Measurements from ENCODE around the gene UBL5.
A peak's percentile ranks its signal among the peaks of the same experiment; 100 is the strongest.

Gene UBL5

DNA sequence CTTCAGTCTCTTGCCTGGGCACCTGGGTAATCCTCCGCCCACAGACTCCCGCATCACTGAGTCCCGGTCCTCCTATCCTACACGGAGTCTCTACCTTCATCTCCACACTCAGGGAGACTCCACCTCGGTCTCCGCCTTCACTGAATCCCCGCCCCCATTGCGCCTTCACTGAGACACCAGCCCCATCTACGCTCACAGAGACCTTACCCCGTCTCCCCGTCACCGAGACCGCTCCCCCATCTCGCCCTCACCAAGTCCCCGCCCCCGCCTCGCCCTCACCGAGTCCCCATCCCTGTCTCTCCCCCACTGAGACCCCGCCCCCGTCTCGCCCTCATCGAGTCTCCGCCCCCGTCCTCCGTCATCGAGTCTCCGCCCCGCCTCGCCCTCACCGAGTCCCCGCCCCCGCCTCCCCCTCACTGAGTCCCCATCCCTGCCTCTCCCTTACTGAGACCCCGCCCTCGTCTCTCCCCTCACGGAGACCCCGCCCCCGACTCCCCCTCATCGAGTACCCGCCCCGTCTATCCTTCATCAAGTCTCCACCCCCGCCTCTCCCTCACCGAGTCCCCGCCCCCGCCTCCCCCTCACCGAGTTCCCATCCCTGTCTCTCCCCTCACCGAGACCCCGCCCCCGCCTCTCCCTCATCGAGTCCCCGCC, 36.0 kb upstream of the UBL5 start:
- DNase-seq = peak; percentile 92 to 96 (median 92)
- H3K4me3 ChIP-seq (ENCODE audit: insufficient read depth, low read depth, low read length, poor library complexity, severe bottlenecking) = peak overlapping the region; percentile 68
- no peaks in the 10 kb centered on the region for H3K9me3 ChIP-seq (ENCODE audit: control insufficient read depth, low read length)
- H3K4me1 ChIP-seq (ENCODE audit: control insufficient read depth, insufficient read depth, low read length, poor library complexity, severe bottlenecking) = peaks cover 3% of the 10 kb centered on the region
- no peaks in the 10 kb centered on the region for H3K27me3 ChIP-seq (replicated peaks; ENCODE audit: control insufficient read depth, insufficient read depth, low read length, poor library complexity, severe bottlenecking)
- peak overlapping the region; percentile 91 for H3K27ac ChIP-seq (ENCODE audit: insufficient read depth, low read length, poor library complexity, severe bottlenecking)
- H3K36me3 ChIP-seq (ENCODE audit: control insufficient read depth, insufficient read depth, low read length) = no peaks in the 10 kb centered on the region

DNA sequence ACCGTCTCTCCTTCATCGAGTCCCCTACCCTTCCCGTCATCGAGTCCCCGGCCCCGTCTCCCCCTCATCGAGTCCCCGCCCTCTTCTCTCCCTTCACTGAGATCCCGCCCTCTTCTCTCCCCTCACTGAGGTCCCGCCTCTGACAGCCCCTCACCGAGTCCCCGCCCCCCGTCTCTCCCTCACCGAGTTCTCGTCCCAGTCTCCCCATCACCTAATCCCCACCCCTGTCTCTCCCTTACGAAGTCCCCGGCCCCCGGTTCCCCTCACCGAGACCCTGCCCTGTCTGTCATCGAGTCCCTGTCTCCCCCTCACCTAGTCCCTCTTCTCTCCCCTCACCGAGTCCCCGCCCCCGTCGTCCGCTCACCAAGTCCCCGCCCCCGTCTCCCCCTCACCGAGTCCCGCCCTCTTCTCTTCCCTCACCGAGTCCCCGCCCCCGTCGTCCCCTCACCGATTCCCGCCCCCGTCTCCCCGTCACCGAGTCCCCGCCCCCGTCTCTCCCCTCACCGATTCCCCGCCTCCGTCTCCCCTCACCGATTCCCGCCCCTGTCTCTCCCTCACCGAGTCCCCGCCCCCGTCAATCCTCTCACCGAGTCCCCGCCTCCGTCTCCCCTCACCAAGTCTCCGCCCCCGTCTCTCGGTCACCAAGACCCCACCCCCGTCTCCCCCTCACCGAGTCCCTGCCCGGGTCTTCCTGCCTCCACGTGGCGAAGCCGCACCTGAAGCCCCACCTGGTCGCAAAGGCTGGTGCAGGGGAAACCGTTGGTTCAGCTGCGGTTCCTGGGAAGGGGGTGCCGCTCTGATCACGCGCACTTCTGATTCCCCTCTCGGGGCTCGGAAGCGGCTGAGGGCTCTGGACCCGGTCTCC, 35.3 kb upstream of the UBL5 start:
- no peaks in the 10 kb centered on the region for H3K27me3 ChIP-seq (replicated peaks; ENCODE audit: control insufficient read depth, insufficient read depth, low read length, poor library complexity, severe bottlenecking)
- H3K27ac ChIP-seq (ENCODE audit: insufficient read depth, low read length, poor library complexity, severe bottlenecking) = peak overlapping the region; percentile 91
- peaks cover 3% of the 10 kb centered on the region for H3K4me1 ChIP-seq (ENCODE audit: control insufficient read depth, insufficient read depth, low read length, poor library complexity, severe bottlenecking)
- H3K9me3 ChIP-seq (ENCODE audit: control insufficient read depth, low read length) = no peaks in the 10 kb centered on the region
- no peaks in the 10 kb centered on the region for H3K36me3 ChIP-seq (ENCODE audit: control insufficient read depth, insufficient read depth, low read length)
- peak; percentile 89 to 92 (median 90) for DNase-seq
- H3K4me3 ChIP-seq (ENCODE audit: insufficient read depth, low read depth, low read length, poor library complexity, severe bottlenecking) = peak overlapping the region; percentile 68

DNA sequence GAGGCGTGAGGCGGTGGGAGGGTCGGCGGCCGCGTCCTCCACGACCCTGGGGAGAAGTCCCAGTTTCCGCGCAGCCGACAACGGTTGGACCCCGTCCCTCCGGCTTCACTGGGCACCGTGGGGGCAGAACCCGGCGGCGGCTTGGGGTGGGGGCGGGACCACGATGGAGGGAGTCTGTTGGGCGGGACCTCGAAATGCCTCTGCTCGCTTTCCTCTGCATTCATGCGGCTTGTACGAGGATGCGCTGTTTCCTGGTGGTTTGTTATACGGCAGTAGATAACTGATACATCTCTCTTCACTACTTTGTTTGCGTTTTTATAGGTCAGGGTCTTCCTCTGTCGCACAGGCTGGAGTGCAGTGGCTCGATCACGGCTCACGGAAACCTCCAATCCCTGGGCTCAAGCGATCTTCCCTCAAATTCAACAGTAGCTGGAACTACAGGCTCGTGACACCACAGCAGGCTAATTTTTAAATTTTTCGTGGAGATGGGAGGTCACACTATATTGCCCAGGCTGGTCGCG, 34.6 kb upstream of the UBL5 start:
- Histone ChIP-seq H3K4me1 (ENCODE audit: control insufficient read depth, insufficient read depth, low read length, poor library complexity, severe bottlenecking) (peaks cover 3% of the 10 kb centered on the region), H3K36me3 (ENCODE audit: control insufficient read depth, insufficient read depth, low read length) (no peaks in the 10 kb centered on the region), H3K9me3 (ENCODE audit: control insufficient read depth, low read length) (no peaks in the 10 kb centered on the region), H3K27ac (ENCODE audit: insufficient read depth, low read length, poor library complexity, severe bottlenecking) (peak overlapping the region; percentile 91), H3K27me3 (replicated peaks; ENCODE audit: control insufficient read depth, insufficient read depth, low read length, poor library complexity, severe bottlenecking) (no peaks in the 10 kb centered on the region), H3K4me3 (ENCODE audit: insufficient read depth, low read depth, low read length, poor library complexity, severe bottlenecking) (peak overlapping the region; percentile 50)
- peak in 1 of 3 donors; percentile 51 for DNase-seq

DNA sequence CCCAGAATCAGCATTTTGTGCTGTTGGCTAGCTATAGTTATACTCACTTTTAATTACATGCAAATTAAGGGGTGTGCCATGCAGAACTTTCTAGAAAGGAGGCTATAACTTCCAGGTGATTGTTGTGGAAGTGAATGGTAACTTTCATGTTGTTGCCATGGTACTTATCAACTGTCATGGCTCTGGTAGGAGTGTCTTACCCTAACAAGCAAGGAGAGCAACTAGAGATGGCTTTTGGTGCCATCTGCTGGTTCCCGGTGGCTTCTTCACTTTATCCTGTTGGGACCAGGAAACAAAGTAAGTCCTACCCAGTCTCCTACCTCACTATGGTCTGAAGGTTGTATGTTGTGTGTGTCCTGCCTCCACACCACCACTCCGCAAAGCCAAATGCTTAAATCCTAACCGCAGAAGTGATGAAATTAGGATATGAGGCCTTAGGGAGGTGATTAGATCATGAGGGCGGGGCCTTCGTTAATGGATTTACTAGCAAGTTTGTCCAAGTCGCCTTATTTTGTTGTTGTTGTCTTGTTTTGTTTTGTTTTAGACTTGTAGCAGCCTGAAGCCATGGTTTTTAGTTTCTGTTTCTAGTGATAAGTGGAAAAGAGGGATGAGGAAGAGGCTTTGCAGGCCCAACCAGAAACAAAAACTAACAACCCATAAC, 31.5 kb upstream of the UBL5 start:
- Histone ChIP-seq H3K4me3 (ENCODE audit: insufficient read depth, low read depth, low read length, poor library complexity, severe bottlenecking) (no peak overlapping the region), H3K9me3 (ENCODE audit: control insufficient read depth, low read length) (no peaks in the 10 kb centered on the region), H3K4me1 (ENCODE audit: control insufficient read depth, insufficient read depth, low read length, poor library complexity, severe bottlenecking) (peaks cover 10% of the 10 kb centered on the region), H3K27ac (ENCODE audit: insufficient read depth, low read length, poor library complexity, severe bottlenecking) (peak overlapping the region; percentile 52), H3K36me3 (ENCODE audit: control insufficient read depth, insufficient read depth, low read length) (no peaks in the 10 kb centered on the region), H3K27me3 (replicated peaks; ENCODE audit: control insufficient read depth, insufficient read depth, low read length, poor library complexity, severe bottlenecking) (no peaks in the 10 kb centered on the region)
- peak; percentile 67 to 78 (median 78) for DNase-seq

DNA sequence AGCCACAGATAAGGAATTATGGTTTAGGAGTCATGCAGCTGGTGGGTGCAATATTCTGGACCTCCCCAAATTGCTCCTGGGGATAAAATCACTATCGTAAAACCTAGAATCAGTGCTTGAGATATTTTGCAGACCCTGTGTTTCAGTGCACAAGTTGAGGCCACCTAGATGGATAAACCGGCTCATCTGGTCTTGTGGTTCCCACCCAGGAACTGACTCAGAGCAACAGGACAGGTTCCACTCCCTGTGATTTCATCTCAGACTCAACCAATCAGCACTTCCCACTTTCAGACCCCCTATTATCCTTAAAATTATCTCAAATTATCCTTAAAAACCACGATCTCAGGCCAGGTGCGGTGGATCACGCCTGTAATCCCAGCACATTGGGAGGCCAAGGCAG, 29.8 kb upstream of the UBL5 start:
- Histone ChIP-seq H3K36me3 (ENCODE audit: control insufficient read depth, insufficient read depth, low read length) (no peaks in the 10 kb centered on the region), H3K9me3 (ENCODE audit: control insufficient read depth, low read length) (no peaks in the 10 kb centered on the region), H3K4me3 (ENCODE audit: insufficient read depth, low read depth, low read length, poor library complexity, severe bottlenecking) (no peak overlapping the region), H3K27ac (ENCODE audit: insufficient read depth, low read length, poor library complexity, severe bottlenecking) (no peak overlapping the region), H3K27me3 (replicated peaks; ENCODE audit: control insufficient read depth, insufficient read depth, low read length, poor library complexity, severe bottlenecking) (no peaks in the 10 kb centered on the region), H3K4me1 (ENCODE audit: control insufficient read depth, insufficient read depth, low read length, poor library complexity, severe bottlenecking) (peaks cover 8% of the 10 kb centered on the region)
- no peak for DNase-seq

DNA sequence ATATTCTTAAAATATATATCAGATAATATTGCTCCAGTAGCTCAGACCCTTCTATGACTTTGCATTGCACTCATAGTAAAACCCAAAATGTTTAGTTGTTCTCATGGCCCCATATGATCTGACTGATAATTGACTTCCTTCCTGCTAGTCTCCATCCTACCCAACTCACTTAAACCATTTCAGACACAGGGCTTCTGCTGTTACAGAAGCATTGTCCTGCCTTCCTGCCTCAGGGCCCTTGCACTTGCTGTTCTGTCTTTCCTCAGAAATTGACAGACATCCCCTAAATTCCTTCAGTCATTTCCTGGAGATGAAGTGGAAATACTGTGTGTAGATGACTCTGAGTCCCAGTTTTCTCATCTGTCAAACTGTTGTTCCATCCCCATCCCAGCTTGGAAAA, 28.6 kb upstream of the UBL5 start:
- no peak overlapping the region for H3K27ac ChIP-seq (ENCODE audit: insufficient read depth, low read length, poor library complexity, severe bottlenecking)
- no peaks in the 10 kb centered on the region for H3K27me3 ChIP-seq (replicated peaks; ENCODE audit: control insufficient read depth, insufficient read depth, low read length, poor library complexity, severe bottlenecking)
- H3K4me3 ChIP-seq (ENCODE audit: insufficient read depth, low read depth, low read length, poor library complexity, severe bottlenecking) = no peak overlapping the region
- H3K9me3 ChIP-seq (ENCODE audit: control insufficient read depth, low read length) = no peaks in the 10 kb centered on the region
- H3K4me1 ChIP-seq (ENCODE audit: control insufficient read depth, insufficient read depth, low read length, poor library complexity, severe bottlenecking) = peaks cover 8% of the 10 kb centered on the region
- DNase-seq = no peak
- no peaks in the 10 kb centered on the region for H3K36me3 ChIP-seq (ENCODE audit: control insufficient read depth, insufficient read depth, low read length)

DNA sequence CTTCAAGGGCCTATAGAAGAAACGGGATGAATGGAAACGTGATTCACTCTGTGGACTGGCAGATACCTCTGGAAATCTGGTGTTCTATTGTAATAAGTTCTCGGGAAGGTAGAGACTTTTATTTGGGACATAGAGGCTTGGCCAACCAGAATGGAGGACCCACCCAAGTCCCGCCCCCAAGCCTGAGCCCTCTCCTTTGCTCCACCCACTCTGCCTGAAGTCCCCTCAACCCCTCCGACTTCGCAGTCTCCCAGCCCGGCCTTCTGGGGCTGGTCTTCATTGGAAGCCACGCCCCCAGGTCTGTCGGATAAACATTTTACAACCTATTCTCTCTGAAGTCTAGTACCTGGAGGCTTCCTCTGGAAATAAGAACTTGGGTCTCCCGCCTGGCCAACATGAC, 25.7 kb upstream of the UBL5 start:
- Histone ChIP-seq H3K4me3 (ENCODE audit: insufficient read depth, low read depth, low read length, poor library complexity, severe bottlenecking) (no peak overlapping the region), H3K4me1 (ENCODE audit: control insufficient read depth, insufficient read depth, low read length, poor library complexity, severe bottlenecking) (peaks cover 8% of the 10 kb centered on the region), H3K27ac (ENCODE audit: insufficient read depth, low read length, poor library complexity, severe bottlenecking) (no peak overlapping the region), H3K27me3 (replicated peaks; ENCODE audit: control insufficient read depth, insufficient read depth, low read length, poor library complexity, severe bottlenecking) (no peaks in the 10 kb centered on the region), H3K36me3 (ENCODE audit: control insufficient read depth, insufficient read depth, low read length) (no peaks in the 10 kb centered on the region), H3K9me3 (ENCODE audit: control insufficient read depth, low read length) (no peaks in the 10 kb centered on the region)
- DNase-seq = no peak

DNA sequence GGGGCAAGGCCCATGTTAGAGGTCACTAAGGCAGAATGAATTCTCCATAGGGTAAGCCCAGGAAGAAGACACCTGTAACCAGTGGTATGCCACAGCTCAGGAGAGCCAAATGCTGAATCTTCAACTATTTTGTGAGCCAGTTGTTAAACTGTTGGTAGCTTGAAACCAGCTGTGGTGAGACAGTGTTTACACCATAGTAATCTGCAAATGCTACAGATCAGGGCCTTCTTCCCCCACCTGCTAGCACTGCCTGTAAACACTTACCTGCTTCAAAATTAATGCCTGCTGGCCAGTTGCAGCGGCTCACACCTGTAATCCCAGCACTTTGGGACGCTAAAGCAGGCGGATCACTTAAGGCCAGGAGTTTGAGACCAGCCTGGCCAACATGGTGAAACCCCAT, 20.9 kb upstream of the UBL5 start:
- no peak overlapping the region for H3K27ac ChIP-seq (ENCODE audit: insufficient read depth, low read length, poor library complexity, severe bottlenecking)
- H3K9me3 ChIP-seq (ENCODE audit: control insufficient read depth, low read length) = no peaks in the 10 kb centered on the region
- H3K4me1 ChIP-seq (ENCODE audit: control insufficient read depth, insufficient read depth, low read length, poor library complexity, severe bottlenecking) = peaks cover 20% of the 10 kb centered on the region
- no peak overlapping the region for H3K4me3 ChIP-seq (ENCODE audit: insufficient read depth, low read depth, low read length, poor library complexity, severe bottlenecking)
- DNase-seq = no peak
- no peaks in the 10 kb centered on the region for H3K27me3 ChIP-seq (replicated peaks; ENCODE audit: control insufficient read depth, insufficient read depth, low read length, poor library complexity, severe bottlenecking)
- peaks cover 16% of the 10 kb centered on the region for H3K36me3 ChIP-seq (ENCODE audit: control insufficient read depth, insufficient read depth, low read length)

DNA sequence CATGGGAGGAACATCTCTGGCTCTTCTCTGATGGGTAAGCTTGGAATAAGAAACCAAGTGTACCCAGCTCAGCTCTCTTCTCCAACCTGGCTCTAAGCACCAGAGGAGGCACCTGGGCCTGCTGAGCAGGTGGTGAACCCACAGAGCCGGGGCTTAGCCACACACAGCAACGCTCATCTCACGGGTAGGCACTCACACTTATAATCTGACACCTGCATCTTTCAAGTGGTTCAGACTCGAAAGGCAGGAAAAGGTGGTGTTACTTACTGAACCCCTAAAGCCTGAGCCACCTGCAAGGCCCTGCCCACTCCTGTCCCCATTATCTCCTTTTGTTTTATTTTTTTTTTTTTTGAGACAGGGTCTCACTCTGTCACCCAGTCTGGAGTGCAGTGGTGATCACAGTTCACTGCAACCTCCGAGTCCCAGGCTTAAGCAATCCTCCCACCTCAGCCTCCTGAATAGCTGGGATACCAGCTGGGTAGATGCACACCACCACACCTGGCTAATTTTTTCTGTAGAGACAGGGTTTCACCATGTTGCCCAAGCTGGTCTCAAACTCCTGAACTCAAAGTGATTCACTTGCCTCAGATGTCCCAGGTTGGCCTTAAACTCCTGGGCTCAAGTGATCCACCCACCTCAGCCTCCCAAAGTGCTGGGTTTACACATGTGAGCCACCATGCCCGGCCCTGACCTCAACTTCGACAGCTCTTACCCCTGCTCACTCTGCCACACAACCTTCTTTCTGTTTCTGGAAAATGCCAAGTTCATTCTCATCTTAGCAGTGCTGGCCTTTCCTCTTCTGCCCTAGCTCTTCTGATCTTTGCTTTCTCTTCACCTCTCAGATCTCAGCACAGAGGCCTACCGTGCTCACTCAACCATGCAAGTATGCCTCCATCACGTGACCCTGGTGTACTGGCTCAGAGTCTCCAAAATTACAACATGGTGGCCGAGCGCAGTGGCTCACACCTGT, 18.6 kb upstream of the UBL5 start:
- H3K27ac ChIP-seq (ENCODE audit: insufficient read depth, low read length, poor library complexity, severe bottlenecking) = peak overlapping the region; percentile 42
- peaks cover 20% of the 10 kb centered on the region for H3K4me1 ChIP-seq (ENCODE audit: control insufficient read depth, insufficient read depth, low read length, poor library complexity, severe bottlenecking)
- no peaks in the 10 kb centered on the region for H3K27me3 ChIP-seq (replicated peaks; ENCODE audit: control insufficient read depth, insufficient read depth, low read length, poor library complexity, severe bottlenecking)
- H3K4me3 ChIP-seq (ENCODE audit: insufficient read depth, low read depth, low read length, poor library complexity, severe bottlenecking) = no peak overlapping the region
- peaks cover 16% of the 10 kb centered on the region for H3K36me3 ChIP-seq (ENCODE audit: control insufficient read depth, insufficient read depth, low read length)
- DNase-seq = peak in 1 of 3 donors; percentile 16
- H3K9me3 ChIP-seq (ENCODE audit: control insufficient read depth, low read length) = no peaks in the 10 kb centered on the region
